Activated naive CD4-positive, alpha-beta T cell treated with anti-CD3 and anti-CD28 coated beads, Interleukin-2, amount 10 ng/mL, durations not matched to agents 7 days and 5 days (primary cell): ENCODE results near the gene PTGER4.
"Not testable (repeated sequence)": the region's sequence is repeated elsewhere in the genome, so short reads cannot be mapped to it uniquely, and the experiment has no call there.

ENCODE experiments used
- CTCF ChIA-PET: fragments of 350-600 bp; sonication (Branson Sonifier 250); formaldehyde crosslinking; loops from one replicate; lab custom pipeline; 2021; ENCODE audit warnings: antibody characterized with exemption; lab: Charles Lee
- DNase-seq: peaks from one replicate; pipeline ENCODE4 v3.0.0-alpha.2; 2020
- H3K27ac Mint-ChIP-seq: one replicate; pipeline ENCODE4 v1.8.0; 2021; ENCODE audit warnings: mild to moderate bottlenecking, moderate library complexity, mixed read lengths
- H3K27me3 Mint-ChIP-seq: one replicate; pipeline ENCODE4 v1.8.0; 2021; ENCODE audit warnings: mild to moderate bottlenecking, mixed read lengths
- H3K36me3 Mint-ChIP-seq: one replicate; pipeline ENCODE4 v1.8.0; 2021; ENCODE audit warnings: mixed read lengths
- H3K4me1 Mint-ChIP-seq: one replicate; pipeline ENCODE4 v1.8.0; 2021; ENCODE audit warnings: mixed read lengths
- H3K4me3 Mint-ChIP-seq: one replicate; pipeline ENCODE4 v1.8.0; 2021; ENCODE audit warnings: mild to moderate bottlenecking, moderate library complexity, mixed read lengths
- H3K9me3 Mint-ChIP-seq: one replicate; pipeline ENCODE4 v1.8.0; 2021; ENCODE audit warnings: mixed read lengths

The PTGER4 gene

DNA sequence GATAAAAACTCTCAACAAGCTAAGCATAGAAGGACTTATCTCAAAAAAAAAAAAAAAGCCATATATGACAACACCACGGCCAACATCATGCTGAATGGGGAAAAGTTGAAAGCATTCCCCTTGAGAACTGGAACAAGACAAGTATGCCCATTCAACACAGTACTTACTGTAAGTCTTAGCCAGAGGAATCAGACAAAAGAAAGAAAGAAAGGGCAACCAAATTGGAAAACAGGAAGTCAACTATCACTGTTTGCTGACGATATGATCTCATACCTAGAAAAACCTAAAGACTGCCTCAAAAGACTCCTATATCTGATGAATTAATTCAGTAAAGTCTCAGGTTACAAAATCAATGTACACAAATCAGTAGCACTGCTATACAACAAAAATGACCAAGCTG, 24.6 kb upstream of the PTGER4 start:
- Mint-ChIP-seq H3K4me1 (peaks cover 81% of the 10 kb centered on the region), H3K27ac (peak overlapping the region; percentile 92), H3K4me3 (peak overlapping the region; percentile 83), H3K36me3 (peaks cover 21% of the 10 kb centered on the region), H3K27me3 (no peaks in the 10 kb centered on the region), H3K9me3 (peaks cover 7% of the 10 kb centered on the region)
- CTCF ChIA-PET = interaction anchor here (0.8 to 1.6 kb wide), 3 partner anchors 11 to 25 kb away, joined by 3 to 4 read pairs (median 3); partner anchors contain the start of gene PTGER4
- no peak for DNase-seq

DNA sequence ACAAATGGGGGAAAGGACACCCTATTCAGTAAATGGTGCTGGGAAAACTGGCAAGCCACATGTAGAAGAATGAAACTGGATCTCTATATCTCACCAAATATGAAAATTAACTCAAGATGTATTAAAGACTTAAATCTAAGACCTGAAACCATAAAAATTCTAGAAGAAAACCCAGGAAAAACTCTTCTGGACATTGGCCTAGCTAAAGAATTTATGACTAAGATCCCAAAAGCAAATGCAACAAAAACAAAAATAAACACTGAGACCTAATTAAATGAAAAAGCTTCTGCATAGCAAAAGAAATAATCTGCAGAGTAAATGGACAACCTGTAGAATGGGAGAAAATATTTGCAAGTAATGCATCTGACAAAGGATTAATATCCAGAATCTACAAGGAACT, 23.6 kb upstream of the PTGER4 start:
- H3K36me3 Mint-ChIP-seq = peaks cover 19% of the 10 kb centered on the region
- peaks cover 72% of the 10 kb centered on the region for H3K4me1 Mint-ChIP-seq
- H3K27me3 Mint-ChIP-seq, H3K9me3 Mint-ChIP-seq, DNase-seq, H3K27ac Mint-ChIP-seq, H3K4me3 Mint-ChIP-seq: not testable (repeated sequence)
- CTCF ChIA-PET = interaction anchor here (0.8 to 1.6 kb wide), 3 partner anchors 10 to 24 kb away, joined by 3 to 4 read pairs (median 3); partner anchors contain the start of gene PTGER4

DNA sequence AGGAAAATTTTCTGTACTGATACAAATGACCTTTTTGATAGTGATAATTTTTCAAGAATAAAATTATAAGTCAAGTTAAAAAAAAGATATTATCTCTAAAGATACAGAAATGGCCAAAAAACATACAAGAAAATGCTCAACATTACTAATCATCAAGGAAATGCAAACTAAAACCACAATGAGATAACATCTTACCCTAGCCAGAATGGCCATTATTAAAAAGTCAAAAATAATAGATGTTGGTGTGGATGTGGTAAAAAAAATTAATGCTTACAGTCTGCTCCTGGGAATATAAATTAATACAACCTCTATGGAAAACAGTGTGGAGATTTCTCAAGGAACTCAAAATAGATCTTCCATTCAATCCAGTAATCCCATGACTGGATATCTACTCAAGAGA, 22.9 kb upstream of the PTGER4 start:
- Mint-ChIP-seq H3K9me3 (peaks cover 7% of the 10 kb centered on the region), H3K4me3 (no peak overlapping the region), H3K27ac (no peak overlapping the region), H3K4me1 (peaks cover 68% of the 10 kb centered on the region), H3K36me3 (peaks cover 19% of the 10 kb centered on the region), H3K27me3 (no peaks in the 10 kb centered on the region)
- CTCF ChIA-PET = interaction anchor here (1.6 kb wide), 1 partner anchor 21 kb away, joined by 3 read pairs; no protein-coding TSS in a partner anchor
- DNase-seq = no peak

DNA sequence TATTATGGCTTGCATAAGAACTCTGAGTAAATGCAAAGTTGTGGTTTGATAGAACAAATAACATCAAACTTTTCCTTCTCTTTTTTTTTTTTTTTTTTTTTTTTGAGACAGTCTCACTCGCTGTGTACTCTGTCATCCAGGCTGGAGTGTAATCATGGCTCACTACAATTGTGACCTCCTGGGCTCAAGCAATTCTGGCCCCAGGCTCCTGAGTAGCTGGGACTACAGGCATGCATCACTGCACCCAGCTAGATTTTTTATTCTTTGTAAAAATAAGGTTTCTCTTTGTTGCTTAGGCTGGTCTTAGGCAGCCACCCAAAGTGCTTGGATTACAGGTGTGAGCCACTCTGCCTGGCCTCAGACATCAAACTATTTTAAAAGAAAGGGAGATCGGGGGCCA, 19.0 kb upstream of the PTGER4 start:
- CTCF ChIA-PET = no interaction called here
- peaks cover 33% of the 10 kb centered on the region for H3K4me1 Mint-ChIP-seq
- H3K27me3 Mint-ChIP-seq = no peaks in the 10 kb centered on the region
- H3K36me3 Mint-ChIP-seq = peaks cover 11% of the 10 kb centered on the region
- no peak overlapping the region for H3K27ac Mint-ChIP-seq
- H3K4me3 Mint-ChIP-seq = no peak overlapping the region
- H3K9me3 Mint-ChIP-seq = peaks cover 10% of the 10 kb centered on the region
- no peak for DNase-seq

DNA sequence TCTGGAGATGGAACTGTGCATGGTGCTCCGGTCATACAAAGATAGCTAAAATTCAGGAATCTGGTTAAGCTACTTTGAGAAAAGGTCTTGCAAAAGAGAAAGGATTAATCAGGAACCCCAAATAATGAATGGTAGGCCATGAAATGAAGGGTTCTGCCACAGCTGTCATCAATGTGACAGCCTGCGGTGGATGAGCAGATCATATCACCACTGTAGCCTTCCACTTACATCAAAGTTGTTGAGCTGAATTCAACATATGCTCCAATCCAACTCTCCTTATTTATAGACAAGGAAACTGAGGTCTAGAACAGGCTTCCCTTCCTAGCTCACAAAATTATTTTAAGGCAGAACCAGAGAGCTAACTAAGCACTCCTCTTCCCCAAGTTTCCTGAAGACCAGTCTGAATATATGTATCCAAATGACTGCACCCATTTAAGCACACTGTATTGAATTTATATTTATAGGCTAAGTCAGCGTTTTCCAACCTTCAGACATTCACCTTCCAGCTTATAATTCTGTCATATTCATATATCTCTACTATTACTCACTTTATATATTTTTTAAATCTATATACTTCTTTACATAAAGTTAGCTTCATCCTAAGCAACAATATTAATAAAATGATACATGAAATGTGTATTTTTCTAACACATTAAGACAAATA, 13.9 kb upstream of the PTGER4 start:
- Mint-ChIP-seq H3K36me3 (no peaks in the 10 kb centered on the region), H3K4me3 (no peak overlapping the region), H3K4me1 (peaks cover 22% of the 10 kb centered on the region), H3K9me3 (peaks cover 3% of the 10 kb centered on the region), H3K27me3 (no peaks in the 10 kb centered on the region), H3K27ac (no peak overlapping the region)
- CTCF ChIA-PET = interaction anchor here (0.9 to 1.1 kb wide), 3 partner anchors 10 to 155 kb away, joined by 3 to 4 read pairs (median 3); no protein-coding TSS in a partner anchor
- DNase-seq = no peak

DNA sequence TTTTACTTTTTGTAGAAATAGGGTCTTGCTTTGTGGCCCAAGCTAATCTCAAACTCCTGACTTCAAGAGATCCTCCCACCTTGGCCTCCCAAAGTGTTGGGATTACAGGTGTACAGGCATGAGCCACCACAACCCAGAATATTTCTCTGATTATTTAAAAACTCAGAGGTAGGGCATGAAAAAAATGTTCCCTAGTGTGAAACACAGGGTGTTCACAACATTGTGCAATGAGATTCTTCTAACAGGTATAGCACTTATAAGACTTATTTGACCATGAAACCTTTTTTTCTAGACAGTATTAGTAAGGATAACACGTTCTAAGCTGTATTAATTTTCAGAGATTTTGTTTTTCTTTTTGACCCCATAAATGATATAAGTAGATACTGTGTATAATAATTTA, 13.1 kb upstream of the PTGER4 start:
- Mint-ChIP-seq H3K36me3 (no peaks in the 10 kb centered on the region), H3K4me3 (no peak overlapping the region), H3K4me1 (peaks cover 27% of the 10 kb centered on the region), H3K27ac (no peak overlapping the region), H3K9me3 (peaks cover 3% of the 10 kb centered on the region), H3K27me3 (no peaks in the 10 kb centered on the region)
- CTCF ChIA-PET = interaction anchor here (0.9 kb wide), 2 partner anchors 19 to 156 kb away, joined by 3 to 4 read pairs; no protein-coding TSS in a partner anchor
- no peak for DNase-seq

DNA sequence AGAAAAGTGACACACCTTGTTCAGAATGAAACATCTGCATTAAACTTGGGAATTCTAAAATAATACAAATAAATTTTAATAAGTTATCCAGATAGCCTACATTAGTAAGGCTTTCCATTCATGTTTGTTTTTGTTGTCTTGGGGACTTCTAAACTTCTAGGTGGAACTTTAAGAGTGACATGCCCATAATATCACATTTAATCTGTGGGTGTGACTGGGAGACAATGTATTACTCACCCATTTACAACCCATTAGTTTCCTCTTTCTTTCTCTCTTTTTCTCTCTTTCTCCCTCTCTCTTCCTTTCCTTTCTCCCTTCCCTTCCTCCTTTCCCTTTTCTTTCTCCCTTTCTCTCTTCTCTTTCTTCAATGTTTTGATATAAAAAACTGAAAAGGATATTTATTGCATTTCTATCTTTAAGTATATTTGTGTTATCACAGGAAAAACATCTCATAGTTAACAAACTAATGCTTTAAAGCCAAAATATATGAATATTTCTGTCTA, 12.5 kb upstream of the PTGER4 start:
- H3K36me3 Mint-ChIP-seq = no peaks in the 10 kb centered on the region
- no peak for DNase-seq
- no peak overlapping the region for H3K4me3 Mint-ChIP-seq
- no peak overlapping the region for H3K27ac Mint-ChIP-seq
- H3K27me3 Mint-ChIP-seq = no peaks in the 10 kb centered on the region
- CTCF ChIA-PET = no interaction called here
- peaks cover under 1% of the 10 kb centered on the region for H3K9me3 Mint-ChIP-seq
- H3K4me1 Mint-ChIP-seq = peaks cover 27% of the 10 kb centered on the region

DNA sequence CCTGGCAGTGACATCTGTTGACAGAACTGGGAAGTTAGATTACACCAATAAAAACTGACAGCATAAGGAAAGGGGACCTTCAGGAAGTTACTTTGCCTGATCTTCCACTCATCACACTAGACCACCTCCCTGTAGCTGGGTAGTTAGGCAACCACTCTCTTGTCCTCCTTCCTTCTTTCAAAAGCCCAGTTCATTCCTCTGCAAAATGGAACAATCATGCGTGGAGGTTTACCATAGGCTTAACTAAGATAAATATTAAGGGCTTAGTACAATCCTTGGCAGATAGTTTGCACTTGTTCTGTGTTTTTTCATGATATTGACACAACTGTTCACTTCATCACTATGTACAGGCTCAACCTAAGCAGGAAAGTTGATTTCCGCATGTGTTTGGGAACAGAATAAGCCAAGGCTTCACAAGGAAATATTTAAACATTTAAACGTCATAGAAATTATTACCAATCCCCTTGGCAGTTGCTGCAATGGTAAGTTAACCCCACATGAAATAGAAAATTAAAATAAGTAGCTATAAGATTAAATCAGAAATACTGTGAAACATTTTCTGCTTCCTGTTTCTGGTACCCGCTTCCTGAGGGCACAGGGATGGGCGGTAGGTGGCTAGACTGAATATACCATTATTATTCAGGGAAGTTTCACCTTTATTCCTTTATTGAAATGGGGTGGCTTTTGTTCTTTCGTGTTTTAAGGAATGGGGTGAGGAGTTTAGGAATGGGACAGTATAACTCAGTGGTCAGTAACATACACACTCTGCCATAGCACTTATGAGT, 9.9 kb upstream of the PTGER4 start:
- no peaks in the 10 kb centered on the region for H3K36me3 Mint-ChIP-seq
- H3K4me3 Mint-ChIP-seq = no peak overlapping the region
- CTCF ChIA-PET = no interaction called here
- H3K4me1 Mint-ChIP-seq = peaks cover 52% of the 10 kb centered on the region
- H3K9me3 Mint-ChIP-seq = no peaks in the 10 kb centered on the region
- no peak for DNase-seq
- no peaks in the 10 kb centered on the region for H3K27me3 Mint-ChIP-seq
- no peak overlapping the region for H3K27ac Mint-ChIP-seq

DNA sequence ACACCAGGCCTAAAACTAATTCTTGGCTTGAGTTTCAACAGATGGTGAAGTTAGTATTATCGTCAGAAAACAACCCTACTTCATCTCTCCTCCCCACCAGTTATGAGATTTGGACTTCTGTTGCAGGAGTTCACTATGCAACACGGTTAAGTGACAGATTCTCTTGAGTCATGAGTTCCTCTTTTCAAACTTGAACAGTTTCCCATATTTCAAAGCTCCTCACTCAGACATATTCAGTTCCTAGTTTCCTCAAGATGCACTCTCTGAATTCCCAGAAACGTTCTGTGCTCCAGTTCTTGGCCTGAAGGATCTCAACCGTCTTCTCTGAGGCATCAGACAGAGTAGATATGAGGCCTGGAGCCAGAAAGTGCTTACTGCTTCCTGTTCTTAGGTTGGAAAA, 7.3 kb upstream of the PTGER4 start:
- DNase-seq = no peak
- H3K4me1 Mint-ChIP-seq = peaks cover 73% of the 10 kb centered on the region
- CTCF ChIA-PET = no interaction called here

DNA sequence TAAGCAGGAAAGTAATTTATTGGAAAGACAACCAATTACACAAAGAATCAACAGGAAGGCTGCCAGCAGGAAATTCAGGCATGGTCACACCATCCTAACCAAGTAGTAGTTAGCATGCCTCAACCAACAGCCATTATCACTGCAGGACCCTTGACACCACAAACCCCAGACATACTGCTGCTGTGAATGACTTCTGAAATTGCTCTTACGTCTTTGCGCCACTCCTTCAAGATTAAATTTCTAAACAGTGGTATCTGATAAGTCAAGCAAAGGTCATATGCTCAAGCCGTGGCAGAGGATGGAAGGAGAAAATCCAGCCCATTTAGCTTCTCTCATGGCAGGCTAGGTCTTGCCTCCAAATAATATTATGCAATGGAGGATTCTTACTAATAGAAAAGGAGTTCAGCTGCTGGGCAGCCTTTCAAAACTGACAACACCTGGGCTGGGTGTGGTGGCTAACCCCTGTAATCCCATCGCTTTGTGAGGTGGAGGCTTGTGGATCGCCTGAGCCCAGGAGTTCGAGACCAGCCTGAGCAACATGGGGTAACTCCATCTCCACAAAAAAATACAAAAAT, 5.0 kb upstream of the PTGER4 start:
- Mint-ChIP-seq H3K27ac (no peak overlapping the region), H3K4me1 (peaks cover 79% of the 10 kb centered on the region), H3K4me3 (no peak overlapping the region), H3K36me3 (no peaks in the 10 kb centered on the region), H3K27me3 (no peaks in the 10 kb centered on the region), H3K9me3 (no peaks in the 10 kb centered on the region)
- CTCF ChIA-PET = no interaction called here
- no peak for DNase-seq

More for the DNA sequence above, 7.3 kb upstream of the PTGER4 start:
- H3K9me3 Mint-ChIP-seq = no peaks in the 10 kb centered on the region
- no peaks in the 10 kb centered on the region for H3K36me3 Mint-ChIP-seq
- H3K27ac Mint-ChIP-seq = peak overlapping the region; percentile 35
- no peaks in the 10 kb centered on the region for H3K27me3 Mint-ChIP-seq
- H3K4me3 Mint-ChIP-seq = no peak overlapping the region

DNA sequence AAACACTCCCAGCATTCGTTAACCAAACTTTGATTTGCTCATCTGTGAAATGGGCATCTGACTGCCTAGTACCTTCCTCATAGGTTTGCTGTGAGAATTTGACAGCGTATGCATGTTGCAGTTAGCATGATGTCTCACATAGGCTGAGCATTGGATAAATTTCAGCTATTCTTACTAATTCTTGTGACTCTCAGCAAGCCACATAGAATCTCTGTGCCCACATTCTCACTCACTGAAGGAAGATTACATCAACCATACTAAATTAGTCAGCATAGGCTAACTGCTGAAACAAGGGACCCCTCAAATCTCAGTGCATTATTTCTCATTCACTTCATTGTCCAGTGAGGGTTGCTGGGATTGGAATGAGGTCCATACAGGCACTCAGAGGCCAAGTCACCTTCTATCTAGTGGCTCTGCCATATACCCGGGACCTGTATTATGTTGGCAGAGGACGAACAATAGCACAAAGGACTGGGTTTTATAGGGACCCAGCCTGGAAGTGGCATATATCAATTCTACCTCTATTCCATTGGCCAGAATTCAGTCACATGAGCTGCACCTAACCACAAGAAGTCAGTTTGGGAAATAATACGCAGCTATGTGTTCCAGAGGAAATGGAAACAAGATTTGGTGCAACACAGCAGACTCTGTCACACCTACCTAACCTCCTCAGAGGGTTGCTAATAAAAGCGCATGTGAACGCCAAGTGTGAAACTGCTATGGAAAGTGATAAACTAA, 4.2 kb upstream of the PTGER4 start:
- Mint-ChIP-seq H3K27ac (peak overlapping the region; percentile 40), H3K36me3 (peaks cover 4% of the 10 kb centered on the region), H3K4me1 (peaks cover 70% of the 10 kb centered on the region), H3K9me3 (no peaks in the 10 kb centered on the region), H3K4me3 (no peak overlapping the region), H3K27me3 (no peaks in the 10 kb centered on the region)
- CTCF ChIA-PET = interaction anchor here (0.6 kb wide), 3 partner anchors 167 to 1152 kb away, joined by 3 read pairs; no protein-coding TSS in a partner anchor
- DNase-seq = peak; percentile 42

DNA sequence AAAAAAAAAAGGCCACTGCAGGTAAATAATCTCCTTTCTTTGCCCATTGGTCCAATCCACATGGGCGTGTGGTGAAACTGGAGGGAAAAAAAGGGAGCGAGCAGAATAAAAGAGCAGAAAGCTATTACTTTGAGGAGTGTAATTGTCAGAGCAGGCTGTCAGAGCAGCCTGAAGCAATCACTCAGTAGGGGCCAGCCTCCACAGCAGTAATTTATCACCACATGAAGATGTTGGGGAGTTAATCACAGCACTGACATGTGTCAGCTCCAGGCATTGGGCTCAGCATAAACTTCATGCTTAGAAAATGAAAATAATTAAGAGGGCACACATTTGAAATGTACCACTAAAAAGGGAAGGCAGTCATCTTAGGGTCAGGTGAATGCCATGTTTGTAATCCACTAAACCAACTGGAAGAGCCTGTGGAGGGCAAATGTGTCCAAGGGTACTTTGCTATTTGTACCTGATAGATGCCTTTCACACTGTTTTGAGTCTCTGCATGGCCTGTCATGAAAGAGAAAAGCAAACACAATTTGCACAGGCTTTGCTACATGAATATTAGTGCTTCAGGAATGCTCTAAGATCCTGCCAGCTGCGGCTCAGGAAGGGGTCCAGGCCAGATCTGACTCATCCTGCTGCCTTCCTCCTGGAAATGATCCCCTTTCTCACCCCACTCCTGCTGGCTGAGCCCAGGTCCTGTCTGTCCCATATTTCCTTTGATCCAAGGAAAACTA, 2.9 kb upstream of the PTGER4 start:
- Mint-ChIP-seq H3K27me3 (no peaks in the 10 kb centered on the region), H3K9me3 (no peaks in the 10 kb centered on the region), H3K4me1 (peaks cover 65% of the 10 kb centered on the region), H3K36me3 (peaks cover 15% of the 10 kb centered on the region), H3K27ac (peak overlapping the region; percentile 73), H3K4me3 (no peak overlapping the region)
- no peak for DNase-seq
- CTCF ChIA-PET = interaction anchor here (0.9 to 1.9 kb wide), 3 partner anchors 21 to 75 kb away, joined by 3 to 5 read pairs (median 4); no protein-coding TSS in a partner anchor

DNA sequence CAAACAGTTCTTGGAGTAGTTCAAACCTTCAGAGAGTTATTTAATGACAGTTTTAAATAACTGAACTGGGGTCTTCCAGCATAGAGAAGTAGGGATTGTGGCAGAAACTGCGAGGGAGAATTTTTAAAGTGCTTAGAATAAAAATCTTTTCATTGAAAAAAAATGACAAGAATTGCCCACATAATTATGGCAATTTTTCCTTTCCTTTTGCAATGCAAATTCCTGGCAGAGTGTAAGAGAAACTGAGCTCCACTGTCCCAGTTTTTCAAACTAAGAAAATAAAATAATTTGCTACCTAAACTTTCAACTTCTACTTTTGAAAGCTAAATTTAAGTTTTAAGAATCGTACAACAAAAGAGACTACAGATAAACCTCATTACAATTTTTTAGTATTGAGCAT, 2.3 kb upstream of the PTGER4 start:
- H3K4me3 Mint-ChIP-seq = no peak overlapping the region
- H3K4me1 Mint-ChIP-seq = peaks cover 62% of the 10 kb centered on the region
- peaks cover 22% of the 10 kb centered on the region for H3K36me3 Mint-ChIP-seq
- CTCF ChIA-PET = interaction anchor here (0.9 to 1.9 kb wide), 4 partner anchors 9 to 76 kb away, joined by 3 to 5 read pairs (median 4); no protein-coding TSS in a partner anchor
- no peaks in the 10 kb centered on the region for H3K27me3 Mint-ChIP-seq
- H3K9me3 Mint-ChIP-seq = no peaks in the 10 kb centered on the region
- H3K27ac Mint-ChIP-seq = no peak overlapping the region
- DNase-seq = no peak
